Measurements from ENCODE around the gene KSR1. TPM values are rescaled to one million over a fixed set of nuclear protein-coding genes. Genes with fewer than 3 reads are reported as not detected.

The KSR1 gene
- total and polyA plus RNA-seq, 10 of the 15 experiments (the other 5 are each of a cell fraction or from before 2014, with no cell fraction given): 0.97 to 66.6 (median 22.9) TPM

GRCh38 chr17:27605409-27605808 lies 149.2 kb downstream of the KSR1 start:
- no peak overlapping the region for H3K4me2 ChIP-seq (ENCODE audit: control insufficient read depth, insufficient read depth)
- intact Hi-C loops (cut with micrococcal nuclease; ENCODE audit: unreplicated experiment): no loop called here
- H4K20me1 ChIP-seq (ENCODE audit: control insufficient read depth, insufficient read depth): no peaks in the 10 kb centered on the region
- BruUV-seq (replicated peaks): no TSS peak
- TF ChIP-seq BACH1 (IDR thresholded peaks at IDR 0.05; ENCODE audit: borderline replicate concordance) (no peak), PKNOX1 (IDR thresholded peaks at IDR 0.05) (no peak), ZNF207 (IDR thresholded peaks at IDR 0.05; ENCODE audit: borderline replicate concordance) (no peak), STAT1 (conservative IDR thresholded peaks at IDR 0.05) (no peak)
- no peak overlapping the region for H3K27ac ChIP-seq (ENCODE audit: control insufficient read depth, insufficient read depth)
- 95% methylated on average over 25 of the region's 25 CpGs for WGBS (ENCODE audit: insufficient coverage, insufficient replicate concordance, low lambda C conversion rate, missing lambda C conversion rate)
- H3K27me3 ChIP-seq (replicated peaks in 1 of 2; ENCODE audit: control insufficient read depth in 2 of 2, insufficient read depth in 2 of 2, low read length in 1 of 2): no peaks in the 10 kb centered on the region
- SMC1A ChIA-PET (ENCODE audit: uncharacterized antibody, unreplicated experiment): interaction anchor here (1.1 kb wide), 1 partner anchor 367 kb away, joined by 3 read pairs; no protein-coding TSS in a partner anchor
- CTCF ChIA-PET: interaction anchor here (1.6 to 9.1 kb wide), 4 partner anchors 27 to 366 kb away, joined by 5 to 134 read pairs (median 94); partner anchors contain the start of genes KSR1 and LGALS9
- peaks cover 14 to 41% of the 10 kb centered on the region in 2 experiments; a peak in 3 of 4 replicates for H3K36me3 ChIP-seq (ENCODE audit: control insufficient read depth in 2 of 2, insufficient read depth in 2 of 2, low read length in 1 of 2)
- no peak for ATAC-seq
- H2AFZ ChIP-seq (ENCODE audit: control insufficient read depth, low read depth, low read length): no peak overlapping the region
- POLR2A ChIA-PET: no interaction called here
- no peak for FAIRE-seq
- peaks cover 5% of the 10 kb centered on the region; the same call in 1 of the 2 replicates for H3K4me1 ChIP-seq (ENCODE audit: control insufficient read depth, insufficient read depth, low read length)
- DNase-seq (ENCODE audit: low read depth, low spot score): no peak
- H3K9ac ChIP-seq (ENCODE audit: control insufficient read depth, insufficient read depth, low read length): no peak overlapping the region
- H3K4me3 ChIP-seq: no peak overlapping the region
- RAD21 ChIA-PET (ENCODE audit: unreplicated experiment): no interaction called here
- in situ Hi-C loops (cut with MboI): loop anchor here (5.0 to 10.0 kb wide), 3 partner anchors 49 to 368 kb away; no protein-coding TSS in a partner anchor
- H3K79me2 ChIP-seq (ENCODE audit: control insufficient read depth, insufficient read depth, low read length): no peaks in the 10 kb centered on the region
- no peaks in the 10 kb centered on the region for H3K9me3 ChIP-seq (replicated peaks; ENCODE audit: control insufficient read depth, insufficient read depth, low read length)

- no peaks in the 10 kb centered on the region for H3K79me2 ChIP-seq (ENCODE audit: control insufficient read depth, insufficient read depth, low read length)
- H3K4me2 ChIP-seq (ENCODE audit: control insufficient read depth, insufficient read depth): no peak overlapping the region
- RAD21 ChIA-PET (ENCODE audit: unreplicated experiment): interaction anchor here (0.8 to 1.3 kb wide), 2 partner anchors 8 to 43 kb away, joined by 4 to 9 read pairs; no protein-coding TSS in a partner anchor
- CTCF ChIA-PET: interaction anchor here (1.2 to 4.3 kb wide), 5 partner anchors 8 to 228 kb away, joined by 3 to 16 read pairs (median 5); no protein-coding TSS in a partner anchor
- no peak overlapping the region for H3K9ac ChIP-seq (ENCODE audit: control insufficient read depth, insufficient read depth, low read length)
- H2AFZ ChIP-seq (ENCODE audit: control insufficient read depth, low read depth, low read length): no peak overlapping the region
- BruUV-seq (replicated peaks): no TSS peak
- DNase-seq (ENCODE audit: low read depth, low spot score): no peak
- SMC1A ChIA-PET (ENCODE audit: uncharacterized antibody, unreplicated experiment): interaction anchor here (2.4 kb wide), 1 partner anchor 43 kb away, joined by 6 read pairs; no protein-coding TSS in a partner anchor
- no peaks in the 10 kb centered on the region for H3K9me3 ChIP-seq (replicated peaks; ENCODE audit: control insufficient read depth, insufficient read depth, low read length)
- no peak for FAIRE-seq
- 88% methylated on average over 16 of the region's 16 CpGs for WGBS (ENCODE audit: insufficient coverage, insufficient replicate concordance, low lambda C conversion rate, missing lambda C conversion rate)
- intact Hi-C loops (cut with micrococcal nuclease; ENCODE audit: unreplicated experiment) (no loop called here), in situ Hi-C loops (cut with MboI) (loop anchor here (5.0 to 10.0 kb wide), 3 partner anchors 47 to 370 kb away; no protein-coding TSS in a partner anchor)
- H3K27me3 ChIP-seq (replicated peaks in 1 of 2; ENCODE audit: control insufficient read depth in 2 of 2, insufficient read depth in 2 of 2, low read length in 1 of 2): no peaks in the 10 kb centered on the region
- no peak for ATAC-seq
- peaks cover 16 to 44% of the 10 kb centered on the region in 2 experiments for H3K36me3 ChIP-seq (ENCODE audit: control insufficient read depth in 2 of 2, insufficient read depth in 2 of 2, low read length in 1 of 2)
- H3K27ac ChIP-seq (ENCODE audit: control insufficient read depth, insufficient read depth): no peak overlapping the region
- no peaks in the 10 kb centered on the region for H4K20me1 ChIP-seq (ENCODE audit: control insufficient read depth, insufficient read depth)
- H3K4me1 ChIP-seq (ENCODE audit: control insufficient read depth, insufficient read depth, low read length): peaks cover 5% of the 10 kb centered on the region; the same call in 1 of the 2 replicates
- POLR2A ChIA-PET: no interaction called here
- H3K4me3 ChIP-seq: no peak overlapping the region
- TF ChIP-seq ZNF384 (IDR thresholded peaks at IDR 0.05; ENCODE audit: borderline replicate concordance, low read depth, low read length) (no peak), YY1 (IDR thresholded peaks at IDR 0.05; ENCODE audit: low read depth, low read length) (no peak), BCL3 (IDR thresholded peaks at IDR 0.05; ENCODE audit: borderline replicate concordance, insufficient read depth, low read depth, low read length, poor library complexity, severe bottlenecking) (no peak), IKZF1 (conservative IDR thresholded peaks at IDR 0.05) (no peak), GABPA (IDR thresholded peaks at IDR 0.05; ENCODE audit: low read depth) (no peak), MAX (IDR thresholded peaks at IDR 0.05; ENCODE audit: low read depth, low read length) (no peak), BCL11A (IDR thresholded peaks at IDR 0.05; ENCODE audit: low read depth, low read length) (no peak), NFIC (IDR thresholded peaks at IDR 0.05; ENCODE audit: low read depth, low read length) (no peak), LARP7 (IDR thresholded peaks at IDR 0.05) (no peak), PAX8 (IDR thresholded peaks at IDR 0.05) (no peak), NFYB (IDR thresholded peaks at IDR 0.05; ENCODE audit: insufficient read depth, low read depth, low read length) (no peak), ZNF24 (IDR thresholded peaks at IDR 0.05) (no peak)
These were observed 151.4 kb downstream of the KSR1 start for GRCh38 chr17:27607521-27608091.

All from GM12878 (cell line).